ENCODE data around the gene SH3GL3. TPM values are rescaled to one million over a fixed set of nuclear protein-coding genes. Genes with fewer than 3 reads are reported as not detected.

SH3GL3 gene, protein sequence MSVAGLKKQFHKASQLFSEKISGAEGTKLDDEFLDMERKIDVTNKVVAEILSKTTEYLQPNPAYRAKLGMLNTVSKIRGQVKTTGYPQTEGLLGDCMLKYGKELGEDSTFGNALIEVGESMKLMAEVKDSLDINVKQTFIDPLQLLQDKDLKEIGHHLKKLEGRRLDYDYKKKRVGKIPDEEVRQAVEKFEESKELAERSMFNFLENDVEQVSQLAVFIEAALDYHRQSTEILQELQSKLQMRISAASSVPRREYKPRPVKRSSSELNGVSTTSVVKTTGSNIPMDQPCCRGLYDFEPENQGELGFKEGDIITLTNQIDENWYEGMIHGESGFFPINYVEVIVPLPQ
- total RNA-seq (2022; extraction: Qiagen RNA extraction): 0.58 to 0.80 TPM (median 0.67 TPM) in 5 replicates

GRCh38 chr15:83446904-83447709, at the start of gene SH3GL3:
Gene SH3GL3 (plus strand): TSS chr15:83447341. CDS start chr15:83447534, 193 bp downstream.

GRCh38 chr15:83653639-83654378, 206.7 kb downstream of the SH3GL3 start, which contains the start of gene ADAMTSL3:
Gene ADAMTSL3 (plus strand): TSS chr15:83654123. CDS start chr15:83655762, 1,639 bp downstream.

Other genes starting within 250 kb of the SH3GL3 start
- 45.4 to 77.6 TPM (median 52.7 TPM) in 5 replicates for gene HDGFL3, start 239.5 kb upstream of the SH3GL3 start, total RNA-seq (2022; extraction: Qiagen RNA extraction)
- gene BNC1, start 162.7 kb upstream of the SH3GL3 start, total RNA-seq (2022; extraction: Qiagen RNA extraction): 0.43 to 0.47 TPM (median 0.47 TPM) in 5 replicates
- gene ADAMTSL3, start 206.8 kb downstream of the SH3GL3 start, total RNA-seq (2022; extraction: Qiagen RNA extraction): 0.25 to 0.66 TPM (median 0.53 TPM) in 5 replicates